GM19463 (cell line): ENCODE results near the gene CNTNAP1.
"Not testable (repeated sequence)": the region's sequence is repeated elsewhere in the genome, so short reads cannot be mapped to it uniquely, and the experiment has no call there.

Source experiments
- ATAC-seq: cut with Tn5 transposase; IDR thresholded peaks from one replicate; pipeline ENCODE4 v1.9.1; 2021; ENCODE audit warnings: mild to moderate bottlenecking, moderate library complexity; ENCODE audit not compliant: unreplicated experiment

CNTNAP1 gene

GRCh38 chr17:42723636-42724035 lies 41.3 kb downstream of the CNTNAP1 start:
- no peak for ATAC-seq

- ATAC-seq = no peak
These were observed 42.8 kb downstream of the CNTNAP1 start for GRCh38 chr17:42725143-42725542.

- no peak for ATAC-seq
These were observed 58.4 kb downstream of the CNTNAP1 start for GRCh38 chr17:42740699-42741098.

- ATAC-seq = not testable (repeated sequence)
These were observed 60.6 kb downstream of the CNTNAP1 start for GRCh38 chr17:42742916-42743315.

- no peak for ATAC-seq
These were observed 61.4 kb downstream of the CNTNAP1 start for GRCh38 chr17:42743595-42744282.

GRCh38 chr17:42744283-42744805 lies 62.0 kb downstream of the CNTNAP1 start:
- ATAC-seq = peak; percentile 65

GRCh38 chr17:42744806-42745617 lies 62.7 kb downstream of the CNTNAP1 start, which contains the start of gene EZH1:
Gene EZH1 (minus strand): TSS chr17:42745040. CDS start chr17:42728941, 16,099 bp downstream.
- ATAC-seq = peak; percentile 74

GRCh38 chr17:42748202-42748907 lies 66.0 kb downstream of the CNTNAP1 start:
- ATAC-seq = no peak

GRCh38 chr17:42748908-42749798 lies 66.8 kb downstream of the CNTNAP1 start:
- ATAC-seq = no peak
